OCI-LY7 (cell line): ENCODE measurements around the gene GHRHR.

Experiments
- EZH2phosphoT487 ChIP-seq: fragments of 200-600 bp; sonication (generic); IDR thresholded peaks from 2 replicates; pipeline ENCODE4 v1.6.1; 2018; ENCODE audit warnings: low read depth, borderline replicate concordance, mild to moderate bottlenecking, mixed run types, antibody characterized with exemption, low read length, moderate library complexity, mixed read lengths
- TF ChIP-seq, protein P1 (sequence below): fragments of 200-600 bp; sonication (generic); conservative IDR thresholded peaks from 2 replicates; pipeline ENCODE4 v1.5.1; 2014; ENCODE audit warnings: mild to moderate bottlenecking, antibody characterized with exemption, low read length, moderate library complexity, mixed read lengths

DNA sequence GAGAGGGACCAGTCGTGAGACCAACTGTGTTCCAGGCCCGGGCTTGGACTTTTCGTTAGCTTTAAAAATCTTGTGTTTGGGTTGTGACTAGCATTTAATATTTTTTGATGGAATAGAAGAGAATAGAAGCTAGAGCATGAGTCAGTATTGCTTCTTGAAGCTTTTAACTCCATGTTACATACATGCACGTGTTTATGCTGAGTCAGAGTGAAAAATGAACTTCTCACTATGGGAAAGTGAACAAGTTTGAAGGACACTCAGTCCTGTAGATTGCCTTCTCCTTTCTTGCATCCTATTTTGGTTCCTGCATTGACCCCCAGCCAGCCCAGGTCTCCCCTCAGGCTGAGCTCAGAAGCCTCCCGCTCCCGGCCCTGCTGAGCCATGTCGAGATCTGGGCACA lies 31.8 kb downstream of the GHRHR start:
- TF ChIP-seq, protein P1, sequence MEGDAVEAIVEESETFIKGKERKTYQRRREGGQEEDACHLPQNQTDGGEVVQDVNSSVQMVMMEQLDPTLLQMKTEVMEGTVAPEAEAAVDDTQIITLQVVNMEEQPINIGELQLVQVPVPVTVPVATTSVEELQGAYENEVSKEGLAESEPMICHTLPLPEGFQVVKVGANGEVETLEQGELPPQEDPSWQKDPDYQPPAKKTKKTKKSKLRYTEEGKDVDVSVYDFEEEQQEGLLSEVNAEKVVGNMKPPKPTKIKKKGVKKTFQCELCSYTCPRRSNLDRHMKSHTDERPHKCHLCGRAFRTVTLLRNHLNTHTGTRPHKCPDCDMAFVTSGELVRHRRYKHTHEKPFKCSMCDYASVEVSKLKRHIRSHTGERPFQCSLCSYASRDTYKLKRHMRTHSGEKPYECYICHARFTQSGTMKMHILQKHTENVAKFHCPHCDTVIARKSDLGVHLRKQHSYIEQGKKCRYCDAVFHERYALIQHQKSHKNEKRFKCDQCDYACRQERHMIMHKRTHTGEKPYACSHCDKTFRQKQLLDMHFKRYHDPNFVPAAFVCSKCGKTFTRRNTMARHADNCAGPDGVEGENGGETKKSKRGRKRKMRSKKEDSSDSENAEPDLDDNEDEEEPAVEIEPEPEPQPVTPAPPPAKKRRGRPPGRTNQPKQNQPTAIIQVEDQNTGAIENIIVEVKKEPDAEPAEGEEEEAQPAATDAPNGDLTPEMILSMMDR, result no peak
- no peak for TF ChIP-seq EZH2phosphoT487
